Small intestine (tissue), 7 donors: Measurements from ENCODE around the gene IL13RA2. TPM values are rescaled to one million over a fixed set of nuclear protein-coding genes. Genes with fewer than 3 reads are reported as not detected.

Experiments
- DNase-seq, 2 donors: peaks; one replicate each; pipeline versions ENCODE4 v3.0.0 to v3.0.0-alpha.2; 2013
- FAIRE-seq: peaks from 2 replicates; lab custom pipeline; 2012; peaks lifted over from hg19 to GRCh38; lab: Jason Lieb, UNC
- H3K27ac ChIP-seq, 3 donors: one replicate each; pipeline ENCODE4 v1.5.1; 2013; ENCODE audit warnings: low read length in 2 of 3, mild to moderate bottlenecking in 2 of 3, control low read depth in 1 of 3, inconsistent platforms in 1 of 3, low read depth in 1 of 3, moderate library complexity in 1 of 3
- H3K27me3 ChIP-seq, 3 donors: one replicate each; pipeline ENCODE4 v1.6.1; 2013; ENCODE audit warnings: low read length in 3 of 3, inconsistent platforms in 1 of 3; ENCODE audit not compliant: control insufficient read depth in 3 of 3, insufficient read depth in 3 of 3
- H3K36me3 ChIP-seq, 3 donors: one replicate each; pipeline ENCODE4 v1.6.1; 2013; ENCODE audit warnings: low read length in 3 of 3, inconsistent platforms in 1 of 3, low read depth in 1 of 3, mild to moderate bottlenecking in 1 of 3, moderate library complexity in 1 of 3; ENCODE audit not compliant: control insufficient read depth in 3 of 3, insufficient read depth in 2 of 3
- H3K4me1 ChIP-seq, 3 donors: one replicate each; pipeline ENCODE4 v1.6.1; 2013; ENCODE audit warnings: low read length in 2 of 3, inconsistent platforms in 1 of 3, low read depth in 1 of 3, mild to moderate bottlenecking in 1 of 3, moderate library complexity in 1 of 3; ENCODE audit not compliant: control insufficient read depth in 3 of 3, insufficient read depth in 2 of 3
- H3K4me3 ChIP-seq, 3 donors: one replicate each; pipeline ENCODE4 v1.5.1; 2013; ENCODE audit warnings: low read length in 3 of 3, control low read depth in 1 of 3, inconsistent platforms in 1 of 3, low read depth in 1 of 3, mild to moderate bottlenecking in 1 of 3, moderate library complexity in 1 of 3
- H3K9me3 ChIP-seq, 2 donors: one replicate each; pipeline ENCODE4 v1.6.1; 2013; ENCODE audit warnings: low read depth in 1 of 2, low read length in 1 of 2; ENCODE audit not compliant: control insufficient read depth in 2 of 2, insufficient read depth in 1 of 2
- WGBS, 3 donors: extraction: QIAGEN DNeasy Blood & Tissue Kit; methylation state at CpG; one replicate each; pipeline ENCODE4 v1.1.7; 2013; 5-methylcytosine and 5-hydroxymethylcytosine counted together
- polyA plus RNA-seq, 4 donors: library from polyadenylated mRNA; stranded (reverse) in 3 of 4; unstranded in 1 of 4; fragments of 200-250 nt in 3 of 4; fragments of 120-200 nt in 1 of 4; gene quantifications; one replicate each; pipeline versions ENCODE4 v1.2.1 to v1.2.3, GENCODE V29; 2013
- donor health status: healthy with polysubstance abuse.
- donor health status: control.
- donor health status: control.
- donor health status: Bipolar disorder and iron deficiency.
- donor health status: healthy.

Gene IL13RA2
- polyA plus RNA-seq, 4 donors, result 0.06 to 0.46 TPM; not detected in 2

- H3K9me3 ChIP-seq, result no peaks in the 10 kb centered on the region
- no peaks in the 10 kb centered on the region for H3K27me3 ChIP-seq
- no peak overlapping the region for H3K4me3 ChIP-seq
- no peak for FAIRE-seq
- no peak for DNase-seq
- no peak overlapping the region for H3K27ac ChIP-seq
- H3K36me3 ChIP-seq, result no peaks in the 10 kb centered on the region
- WGBS, 3 donors, result 33 to 73% (median 60%) methylated on average over 5 of the region's 5 CpGs
- no peaks in the 10 kb centered on the region for H3K4me1 ChIP-seq
Observed at GRCh38 chrX:115021121-115021520, 3.7 kb upstream of the IL13RA2 start.

DNA sequence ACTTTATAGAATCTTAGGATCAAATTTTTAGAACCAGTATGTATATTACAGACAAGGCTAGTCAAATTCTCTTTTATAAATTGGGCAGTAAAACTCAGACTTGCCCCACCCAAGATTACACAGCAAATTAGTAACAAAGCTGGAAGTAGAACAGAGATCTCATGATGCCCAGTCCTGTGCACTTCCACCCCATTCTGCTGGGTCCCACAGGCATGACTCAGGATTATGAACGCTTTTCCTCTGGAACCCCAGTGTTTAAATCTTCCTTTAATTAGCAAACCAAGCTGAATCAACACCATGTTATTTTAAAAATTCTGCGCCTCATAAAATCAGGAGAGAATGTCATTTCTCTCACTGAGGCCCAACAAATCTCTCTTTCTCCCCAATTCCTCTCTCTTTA, 1.5 kb upstream of the IL13RA2 start:
- 59 to 89% (median 69%) methylated on average over 2 of the region's 2 CpGs for WGBS, 3 donors
- no peaks in the 10 kb centered on the region for H3K9me3 ChIP-seq
- no peaks in the 10 kb centered on the region for H3K4me1 ChIP-seq
- H3K27ac ChIP-seq, result no peak overlapping the region
- DNase-seq, result no peak
- no peaks in the 10 kb centered on the region for H3K36me3 ChIP-seq
- no peak for FAIRE-seq
- no peaks in the 10 kb centered on the region for H3K27me3 ChIP-seq
- no peak overlapping the region for H3K4me3 ChIP-seq

GRCh38 chrX:115018040-115018647, 728 bp upstream of the IL13RA2 start:
- no peak for FAIRE-seq

DNA sequence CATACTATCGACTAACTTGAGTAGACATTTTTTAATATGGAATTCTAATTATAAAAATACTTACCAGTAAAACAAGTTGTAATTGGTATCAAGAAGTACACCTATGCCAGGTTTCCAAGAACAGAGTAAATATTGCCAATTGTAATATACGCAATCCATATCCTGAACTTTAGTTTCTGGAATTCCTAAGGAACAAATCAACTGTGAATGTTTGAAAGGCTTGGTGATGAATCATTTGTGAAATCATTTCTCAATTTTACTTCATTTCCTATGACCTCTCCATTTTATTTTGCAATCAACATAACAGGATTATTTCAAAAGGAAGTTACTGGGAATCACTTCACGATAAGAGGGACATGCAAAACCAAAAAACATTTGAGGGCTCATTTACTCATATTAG, 3.7 kb downstream of the IL13RA2 start:
- H3K27me3 ChIP-seq, result no peaks in the 10 kb centered on the region
- FAIRE-seq (no peak), DNase-seq (no peak)
- 68 to 79% (median 78%) methylated on average over 3 of the region's 3 CpGs for WGBS, 3 donors
- H3K36me3 ChIP-seq, result no peaks in the 10 kb centered on the region
- H3K9me3 ChIP-seq, result no peaks in the 10 kb centered on the region
- no peak overlapping the region for H3K27ac ChIP-seq
- H3K4me1 ChIP-seq, result no peaks in the 10 kb centered on the region
- H3K4me3 ChIP-seq, result no peak overlapping the region

More at GRCh38 chrX:115018040-115018647, 728 bp upstream of the IL13RA2 start:
- Histone ChIP-seq H3K27ac (no peak overlapping the region), H3K27me3 (no peaks in the 10 kb centered on the region), H3K36me3 (no peaks in the 10 kb centered on the region), H3K4me1 (no peaks in the 10 kb centered on the region), H3K4me3 (no peak overlapping the region), H3K9me3 (no peaks in the 10 kb centered on the region)
- DNase-seq, result no peak
- WGBS, 3 donors, result 40 to 69% (median 68%) methylated on average over 6 of the region's 6 CpGs

DNA sequence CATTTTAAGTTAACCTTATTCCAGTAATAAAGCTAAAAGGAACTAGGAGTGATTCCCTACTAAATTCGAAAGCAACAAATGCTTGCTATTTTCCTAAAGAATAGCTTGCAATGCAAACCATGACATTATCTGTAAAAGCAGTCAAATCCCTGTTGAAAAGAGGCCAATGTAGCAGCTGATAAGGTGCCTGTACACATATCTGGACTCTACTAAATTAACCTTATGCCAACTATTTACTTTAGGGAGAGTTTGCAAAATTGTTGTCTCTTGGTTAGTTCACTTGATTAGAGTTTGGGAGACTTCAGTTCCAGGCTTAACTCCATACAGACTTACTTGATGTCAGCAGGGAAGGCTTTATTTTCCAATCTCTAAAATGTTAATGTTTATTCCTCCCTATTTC, 6.0 kb downstream of the IL13RA2 start:
- 26 to 63% (median 47%) methylated on average over 1 of the region's 1 CpG for WGBS, 3 donors
- Histone ChIP-seq H3K4me1 (no peaks in the 10 kb centered on the region), H3K9me3 (no peaks in the 10 kb centered on the region), H3K36me3 (no peaks in the 10 kb centered on the region), H3K27me3 (no peaks in the 10 kb centered on the region), H3K4me3 (no peak overlapping the region), H3K27ac (no peak overlapping the region)
- DNase-seq, result no peak
- FAIRE-seq, result no peak

GRCh38 chrX:114999906-115000305, 17.5 kb downstream of the IL13RA2 start:
- Histone ChIP-seq H3K4me3 (no peak overlapping the region), H3K27ac (no peak overlapping the region), H3K27me3 (no peaks in the 10 kb centered on the region), H3K9me3 (no peaks in the 10 kb centered on the region), H3K36me3 (no peaks in the 10 kb centered on the region), H3K4me1 (no peaks in the 10 kb centered on the region)
- no peak for DNase-seq
- 75 to 89% (median 83%) methylated on average over 6 of the region's 6 CpGs for WGBS, 3 donors
- no peak for FAIRE-seq

DNA sequence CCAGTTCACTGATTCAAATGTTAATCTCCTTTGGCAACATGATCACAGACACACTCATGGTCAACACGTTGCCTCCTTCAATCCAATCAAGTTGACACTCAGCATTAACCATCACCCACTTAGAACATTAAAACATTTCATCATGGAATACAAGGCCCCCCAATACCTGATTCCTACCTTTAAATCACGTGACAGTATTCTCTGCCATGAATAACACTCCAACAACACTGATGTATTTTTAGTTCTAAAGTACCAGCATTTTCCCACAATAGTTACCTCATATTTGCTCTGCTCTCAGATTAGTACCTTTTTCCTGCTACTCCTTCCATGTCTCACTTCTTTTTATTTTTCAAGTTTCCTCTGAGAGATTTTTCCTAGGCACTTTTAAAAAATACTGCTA, 19.6 kb downstream of the IL13RA2 start:
- no peaks in the 10 kb centered on the region for H3K9me3 ChIP-seq

DNA sequence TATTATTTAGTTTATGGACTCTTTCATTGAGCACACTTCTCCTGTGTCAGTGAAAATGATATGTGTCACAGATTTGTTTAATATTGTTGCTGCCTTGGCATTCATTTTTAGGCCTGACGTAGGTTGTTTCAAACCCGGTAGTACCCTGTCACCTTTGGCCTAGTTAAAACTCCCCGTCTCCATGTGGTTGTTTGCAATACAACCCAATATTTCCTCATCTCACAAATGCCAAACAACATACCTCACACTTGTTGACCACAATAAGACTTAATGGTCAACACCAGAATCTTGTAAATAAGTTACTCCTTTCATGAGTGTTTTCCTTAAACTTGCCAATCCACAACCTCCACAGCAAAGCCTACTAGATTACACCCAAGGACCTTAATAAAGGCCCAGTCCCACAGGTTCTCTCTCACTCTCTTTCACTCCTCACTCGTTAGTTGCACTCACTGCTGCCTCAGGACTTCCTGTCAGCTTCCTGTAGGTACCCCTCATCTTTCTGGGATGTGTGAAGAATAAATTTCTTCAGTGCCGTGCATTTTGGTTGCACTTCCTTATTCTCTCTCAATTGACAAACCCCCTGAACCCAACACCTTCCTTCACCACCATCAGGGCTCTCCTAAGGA, 31.3 kb downstream of the IL13RA2 start:
- H3K27ac ChIP-seq, result no peak overlapping the region
- no peak overlapping the region for H3K4me3 ChIP-seq
- H3K9me3 ChIP-seq, result no peaks in the 10 kb centered on the region
- no peaks in the 10 kb centered on the region for H3K36me3 ChIP-seq
- H3K27me3 ChIP-seq, result no peaks in the 10 kb centered on the region
- WGBS, 3 donors, result 45 to 67% (median 58%) methylated on average over 5 of the region's 5 CpGs
- FAIRE-seq, result no peak
- H3K4me1 ChIP-seq, result no peaks in the 10 kb centered on the region
- no peak for DNase-seq

More for the DNA sequence above, 19.6 kb downstream of the IL13RA2 start:
- H3K27me3 ChIP-seq, result no peaks in the 10 kb centered on the region
- H3K4me1 ChIP-seq, result no peaks in the 10 kb centered on the region
- FAIRE-seq (no peak), DNase-seq (no peak)
- H3K4me3 ChIP-seq, result no peak overlapping the region
- no peaks in the 10 kb centered on the region for H3K36me3 ChIP-seq
- 30 to 67% (median 45%) methylated on average over 2 of the region's 2 CpGs for whole genome bisulfite sequencing, 3 donors
- H3K27ac ChIP-seq, result no peak overlapping the region
